Thyroid gland (tissue), 4 donors: ENCODE data around the gene MC5R. TPM values are rescaled to one million over a fixed set of nuclear protein-coding genes. Genes with fewer than 3 reads are reported as not detected.

Experiments
- DNase-seq, 2 donors: peaks; one replicate each; pipeline ENCODE4 v3.0.0-alpha.2; 2019
- H3K27ac ChIP-seq, 3 donors: fragments of 200-600 bp; sonication (generic); 1 replicate in 2 of 3; 2 replicates in 1 of 3; pipeline ENCODE4 v1.5.1; 2016 to 2019; ENCODE audit warnings: mild to moderate bottlenecking in 1 of 3, moderate library complexity in 1 of 3
- H3K27me3 ChIP-seq: fragments of 200-600 bp; sonication (generic); one replicate; pipeline ENCODE4 v1.5.1; 2019
- H3K36me3 ChIP-seq, 2 donors: fragments of 200-600 bp; sonication (generic); one replicate each; pipeline ENCODE4 v1.5.1; 2016 to 2019
- H3K4me1 ChIP-seq, 2 donors: fragments of 200-600 bp; sonication (generic); one replicate each; pipeline ENCODE4 v1.5.1; 2017 to 2019
- H3K4me3 ChIP-seq, 3 donors: fragments of 200-600 bp; sonication (generic); replicated peaks in 1 of 3; 1 replicate in 2 of 3; 2 replicates in 1 of 3; pipeline ENCODE4 v1.5.1; 2016; ENCODE audit warnings: mild to moderate bottlenecking in 1 of 3
- H3K9me3 ChIP-seq: fragments of 200-600 bp; sonication (generic); one replicate; pipeline ENCODE4 v1.5.1; 2017
- POLR2A ChIP-seq, 2 donors: fragments of 450-650 bp; IDR thresholded peaks; one replicate each; pipeline ENCODE4 v1.6.1; 2017; ENCODE audit warnings: antibody characterized with exemption in 2 of 2, mild to moderate bottlenecking in 2 of 2, moderate library complexity in 1 of 2
- WGBS, 2 donors: methylation state at CpG; one replicate each; pipeline ENCODE4 v1.1.5; 2017; 5-methylcytosine and 5-hydroxymethylcytosine counted together
- intact Hi-C: fragments of 100-400 bp; cut with DNase I; formaldehyde crosslinking; loops from one replicate; pipeline ENCODE4 v1.15.1; 2023
- total RNA-seq, 4 donors: library from RNA; depleted of rRNA; stranded (reverse); fragments of >200 nt; gene quantifications; one replicate each; pipeline ENCODE4 v1.2.3, GENCODE V29; 2016
- TF ChIP-seq, protein P1 (sequence below), 6 experiments: fragments of 200-600 bp in 3 of 6; fragments of 450-650 bp in 3 of 6; sonication (generic) in 3 of 6; IDR thresholded peaks; one replicate each; pipeline ENCODE4 v1.5.1; 2016 to 2019; ENCODE audit warnings: antibody characterized with exemption in 6 of 6, mild to moderate bottlenecking in 2 of 6, inconsistent platforms in 1 of 6, moderate library complexity in 1 of 6

Gene MC5R
- total RNA-seq, 4 donors from 2014 or later: not detected

GRCh38 chr18:13797157-13797611 is 26.8 kb upstream of the MC5R start:
- 51 to 53% methylated on average over 3 of the region's 3 CpGs for WGBS, 2 donors
- intact Hi-C loops: no loop called here
- Histone ChIP-seq H3K36me3 (no peaks in the 10 kb centered on the region), H3K4me3 (no peak overlapping the region), H3K27ac (no peak overlapping the region), H3K9me3 (no peaks in the 10 kb centered on the region), H3K27me3 (no peaks in the 10 kb centered on the region), H3K4me1 (no peaks in the 10 kb centered on the region)
- DNase-seq: no peak
- TF ChIP-seq, protein P1, sequence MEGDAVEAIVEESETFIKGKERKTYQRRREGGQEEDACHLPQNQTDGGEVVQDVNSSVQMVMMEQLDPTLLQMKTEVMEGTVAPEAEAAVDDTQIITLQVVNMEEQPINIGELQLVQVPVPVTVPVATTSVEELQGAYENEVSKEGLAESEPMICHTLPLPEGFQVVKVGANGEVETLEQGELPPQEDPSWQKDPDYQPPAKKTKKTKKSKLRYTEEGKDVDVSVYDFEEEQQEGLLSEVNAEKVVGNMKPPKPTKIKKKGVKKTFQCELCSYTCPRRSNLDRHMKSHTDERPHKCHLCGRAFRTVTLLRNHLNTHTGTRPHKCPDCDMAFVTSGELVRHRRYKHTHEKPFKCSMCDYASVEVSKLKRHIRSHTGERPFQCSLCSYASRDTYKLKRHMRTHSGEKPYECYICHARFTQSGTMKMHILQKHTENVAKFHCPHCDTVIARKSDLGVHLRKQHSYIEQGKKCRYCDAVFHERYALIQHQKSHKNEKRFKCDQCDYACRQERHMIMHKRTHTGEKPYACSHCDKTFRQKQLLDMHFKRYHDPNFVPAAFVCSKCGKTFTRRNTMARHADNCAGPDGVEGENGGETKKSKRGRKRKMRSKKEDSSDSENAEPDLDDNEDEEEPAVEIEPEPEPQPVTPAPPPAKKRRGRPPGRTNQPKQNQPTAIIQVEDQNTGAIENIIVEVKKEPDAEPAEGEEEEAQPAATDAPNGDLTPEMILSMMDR (IDR thresholded peaks at IDR 0.05): no peak
- no peak for TF ChIP-seq POLR2A (IDR thresholded peaks at IDR 0.05)

- intact Hi-C loops: no loop called here
- no peaks in the 10 kb centered on the region for H3K36me3 ChIP-seq
- no peak overlapping the region for H3K4me3 ChIP-seq
- TF ChIP-seq POLR2A (IDR thresholded peaks at IDR 0.05): no peak
- H3K9me3 ChIP-seq: no peaks in the 10 kb centered on the region
- H3K4me1 ChIP-seq: peaks cover 0 to 2% of the 10 kb centered on the region in 2 donors
- H3K27ac ChIP-seq: no peak overlapping the region
- no peak for DNase-seq
- WGBS, 2 donors: 95 to 96% methylated on average over 10 to 11 of the region's 11 CpGs
- H3K27me3 ChIP-seq: no peaks in the 10 kb centered on the region
Measured at GRCh38 chr18:13799396-13799795, 24.6 kb upstream of the MC5R start.

- H3K27ac ChIP-seq: no peak overlapping the region
- TF ChIP-seq POLR2A (IDR thresholded peaks at IDR 0.05): no peak
- TF ChIP-seq, protein P1 (IDR thresholded peaks at IDR 0.05): peak in 5 of 6 experiments; percentile 14 to 58 (median 53)
- H3K36me3 ChIP-seq: no peaks in the 10 kb centered on the region
- intact Hi-C loops: loop anchor here (10.0 kb wide), 1 partner anchor 236 kb away; no protein-coding TSS in a partner anchor
- no peaks in the 10 kb centered on the region for H3K27me3 ChIP-seq
- H3K4me1 ChIP-seq: peaks cover 0 to 5% of the 10 kb centered on the region in 2 donors
- DNase-seq: peak; percentile 68 to 74
- WGBS, 2 donors: 21 to 23% methylated on average over 14 to 19 of the region's 30 CpGs
- H3K4me3 ChIP-seq: peak overlapping the region in 2 of 3 donors; percentile 4 to 9
- no peaks in the 10 kb centered on the region for H3K9me3 ChIP-seq
Measured at GRCh38 chr18:13800505-13801259, 23.3 kb upstream of the MC5R start.

DNA sequence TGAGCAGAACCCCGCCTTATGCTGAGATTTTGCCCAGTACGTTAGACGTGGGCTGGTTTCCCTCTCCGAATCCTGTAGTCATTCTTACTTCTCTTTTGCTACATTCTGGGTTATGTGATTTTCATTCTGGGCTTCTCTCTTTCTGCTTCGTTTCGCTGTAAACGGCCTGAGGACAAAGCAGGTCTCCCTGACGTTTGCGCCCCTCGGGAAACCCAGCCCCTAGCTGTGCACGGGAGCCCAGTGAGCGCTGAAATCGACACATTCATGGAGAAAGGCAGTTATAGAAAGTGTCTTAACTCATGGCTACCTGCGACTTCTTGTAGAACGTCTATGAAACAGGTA is 22.7 kb upstream of the MC5R start:
- H3K4me1 ChIP-seq: peaks cover 0 to 5% of the 10 kb centered on the region in 2 donors
- no peaks in the 10 kb centered on the region for H3K9me3 ChIP-seq
- TF ChIP-seq POLR2A (IDR thresholded peaks at IDR 0.05): no peak
- TF ChIP-seq, protein P1 (IDR thresholded peaks at IDR 0.05): no peak
- intact Hi-C loops: loop anchor here (10.0 kb wide), 1 partner anchor 236 kb away; no protein-coding TSS in a partner anchor
- H3K27me3 ChIP-seq: no peaks in the 10 kb centered on the region
- no peak overlapping the region for H3K27ac ChIP-seq
- no peaks in the 10 kb centered on the region for H3K36me3 ChIP-seq
- 13 to 17% methylated on average over 15 of the region's 15 CpGs for WGBS, 2 donors
- H3K4me3 ChIP-seq: peak overlapping the region in 2 of 3 donors; percentile 4 to 9
- no peak for DNase-seq

GRCh38 chr18:13804305-13804704 is 19.6 kb upstream of the MC5R start:
- no peaks in the 10 kb centered on the region for H3K36me3 ChIP-seq
- no peak for TF ChIP-seq POLR2A (IDR thresholded peaks at IDR 0.05)
- TF ChIP-seq, protein P1 (IDR thresholded peaks at IDR 0.05): no peak
- intact Hi-C loops: loop anchor here (10.0 kb wide), 1 partner anchor 240 kb away; no protein-coding TSS in a partner anchor
- no peak overlapping the region for H3K4me3 ChIP-seq
- H3K27ac ChIP-seq: no peak overlapping the region
- peaks cover 0 to 13% of the 10 kb centered on the region in 2 donors for H3K4me1 ChIP-seq
- 35 to 44% methylated on average over 4 of the region's 4 CpGs for WGBS, 2 donors
- no peaks in the 10 kb centered on the region for H3K27me3 ChIP-seq
- H3K9me3 ChIP-seq: no peaks in the 10 kb centered on the region
- DNase-seq: no peak
